ENCODE results near the gene STAMBPL1. TPM values are rescaled to one million over a fixed set of nuclear protein-coding genes. Genes with fewer than 3 reads are reported as not detected.

The STAMBPL1 gene
- polyA plus RNA-seq, 1 of the 3 experiments (the other 2 are of a cell fraction), result 25.1 TPM

DNA sequence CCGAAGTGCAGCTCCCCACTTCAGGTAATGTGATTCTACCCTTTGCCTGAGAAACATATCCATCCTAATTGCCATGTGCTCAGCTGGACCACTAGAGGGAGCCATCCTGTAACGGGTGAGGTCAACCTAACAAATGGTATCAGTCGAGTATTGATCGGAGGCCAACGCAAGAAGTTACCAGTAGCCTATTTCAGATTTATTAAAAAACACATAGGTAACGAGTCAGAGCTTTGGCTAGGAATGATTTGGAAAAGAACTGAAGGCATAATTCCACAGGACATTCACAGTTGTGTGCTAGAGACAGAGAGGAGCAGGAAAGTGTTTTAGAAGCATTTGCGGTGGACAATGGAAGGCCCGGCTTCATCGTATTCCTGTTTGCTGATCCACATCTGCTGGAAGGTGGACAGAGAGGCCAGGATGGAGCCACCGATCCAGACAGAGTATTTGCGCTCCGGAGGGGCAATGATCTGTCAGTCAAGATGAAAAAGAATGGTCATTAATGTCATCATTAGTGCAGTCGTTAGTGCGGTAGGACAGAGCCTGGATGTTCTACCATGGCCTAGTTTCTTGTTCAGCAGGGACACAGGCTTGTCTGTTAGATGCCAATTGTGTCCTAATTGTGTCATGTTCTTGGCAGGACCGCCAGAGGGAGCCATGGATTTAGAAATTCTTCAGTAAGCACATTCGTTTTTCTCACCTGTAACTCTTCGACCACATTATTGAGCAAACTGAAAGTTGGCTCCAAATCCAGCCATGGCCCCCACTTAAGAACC, 55.0 kb downstream of the STAMBPL1 start:
- Histone ChIP-seq H3K9me3 (no peaks in the 10 kb centered on the region), H3F3A (replicated peaks; ENCODE audit: insufficient read depth) (peaks cover 5% of the 10 kb centered on the region), H3K36me3 (replicated peaks in 1 of 2; ENCODE audit: control insufficient read depth in 1 of 2, insufficient read depth in 2 of 2, low read length in 1 of 2) (peaks cover 26 to 49% of the 10 kb centered on the region in 2 experiments), H3K9ac (no peak overlapping the region), H3K4me1 (ENCODE audit: control insufficient read depth in 1 of 2, insufficient read depth in 2 of 2, low read depth in 1 of 2, low read length in 1 of 2) (peaks cover 7 to 11% of the 10 kb centered on the region in 2 experiments; a peak in 2 of 4 replicates), H3K27me3 (ENCODE audit: insufficient read depth) (no peaks in the 10 kb centered on the region), H4K20me1 (ENCODE audit: insufficient read depth) (no peaks in the 10 kb centered on the region; the same call in 1 of the 2 replicates), H3K4me3 (ENCODE audit: low read depth in 2 of 2, low read length in 1 of 2) (peak overlapping the region in 1 of 2 experiments; percentile 4; a peak in 1 of 4 replicates), H3K9me2 (no peaks in the 10 kb centered on the region), H3K79me2 (ENCODE audit: insufficient read depth) (no peaks in the 10 kb centered on the region), H2AFZ (ENCODE audit: low read depth) (no peak overlapping the region), H3K4me2 (no peak overlapping the region), H3K27ac (ENCODE audit: low read depth in 2 of 2, low read length in 1 of 2) (peak overlapping the region; percentile 16 to 22; a peak in 2 of 4 replicates)
- DNase-seq, result peak; percentile 42
- 36% methylated on average over 17 of the region's 17 CpGs for WGBS (ENCODE audit: low lambda C conversion rate)
- ChIA-PET CTCF (interaction anchor here (0.5 to 11.1 kb wide), 63 partner anchors 11 to 590 kb away, joined by 3 to 425 read pairs (median 4); partner anchors contain the start of genes ANKRD22, CH25H, FAS and STAMBPL1), POLR2A (no interaction called here)
- TF ChIP-seq, protein P1, sequence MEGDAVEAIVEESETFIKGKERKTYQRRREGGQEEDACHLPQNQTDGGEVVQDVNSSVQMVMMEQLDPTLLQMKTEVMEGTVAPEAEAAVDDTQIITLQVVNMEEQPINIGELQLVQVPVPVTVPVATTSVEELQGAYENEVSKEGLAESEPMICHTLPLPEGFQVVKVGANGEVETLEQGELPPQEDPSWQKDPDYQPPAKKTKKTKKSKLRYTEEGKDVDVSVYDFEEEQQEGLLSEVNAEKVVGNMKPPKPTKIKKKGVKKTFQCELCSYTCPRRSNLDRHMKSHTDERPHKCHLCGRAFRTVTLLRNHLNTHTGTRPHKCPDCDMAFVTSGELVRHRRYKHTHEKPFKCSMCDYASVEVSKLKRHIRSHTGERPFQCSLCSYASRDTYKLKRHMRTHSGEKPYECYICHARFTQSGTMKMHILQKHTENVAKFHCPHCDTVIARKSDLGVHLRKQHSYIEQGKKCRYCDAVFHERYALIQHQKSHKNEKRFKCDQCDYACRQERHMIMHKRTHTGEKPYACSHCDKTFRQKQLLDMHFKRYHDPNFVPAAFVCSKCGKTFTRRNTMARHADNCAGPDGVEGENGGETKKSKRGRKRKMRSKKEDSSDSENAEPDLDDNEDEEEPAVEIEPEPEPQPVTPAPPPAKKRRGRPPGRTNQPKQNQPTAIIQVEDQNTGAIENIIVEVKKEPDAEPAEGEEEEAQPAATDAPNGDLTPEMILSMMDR (IDR thresholded peaks at IDR 0.05), result peak; percentile 89
- TF ChIP-seq TCF12 (IDR thresholded peaks at IDR 0.05) (peak; percentile 14; the same call in 1 of the 2 replicates), RAD21 (IDR thresholded peaks at IDR 0.05; ENCODE audit: low read length) (peak; percentile 93), NRF1 (IDR thresholded peaks at IDR 0.05; ENCODE audit: low read depth, low read length) (0 out of 2 replicates have a peak, but pooled peaks have one; percentile 13), FOXJ3 (CRISPR knock-in tag; IDR thresholded peaks at IDR 0.05) (no peak), EP300 (IDR thresholded peaks at IDR 0.05; ENCODE audit: borderline replicate concordance in 1 of 2, low read depth in 1 of 2, low read length in 1 of 2) (no peak), RCOR1 (IDR thresholded peaks at IDR 0.05; ENCODE audit: low read length) (peak; percentile 20; the same call in 1 of the 2 replicates), SMC3 (IDR thresholded peaks at IDR 0.05; ENCODE audit: low read depth, low read length) (peak; percentile 91)
- TF ChIP-seq, protein P2, sequence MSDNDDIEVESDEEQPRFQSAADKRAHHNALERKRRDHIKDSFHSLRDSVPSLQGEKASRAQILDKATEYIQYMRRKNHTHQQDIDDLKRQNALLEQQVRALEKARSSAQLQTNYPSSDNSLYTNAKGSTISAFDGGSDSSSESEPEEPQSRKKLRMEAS (IDR thresholded peaks at IDR 0.05; ENCODE audit: low read depth), result peak; percentile 65; the same call in 1 of the 2 replicates
- TF ChIP-seq, protein P3, sequence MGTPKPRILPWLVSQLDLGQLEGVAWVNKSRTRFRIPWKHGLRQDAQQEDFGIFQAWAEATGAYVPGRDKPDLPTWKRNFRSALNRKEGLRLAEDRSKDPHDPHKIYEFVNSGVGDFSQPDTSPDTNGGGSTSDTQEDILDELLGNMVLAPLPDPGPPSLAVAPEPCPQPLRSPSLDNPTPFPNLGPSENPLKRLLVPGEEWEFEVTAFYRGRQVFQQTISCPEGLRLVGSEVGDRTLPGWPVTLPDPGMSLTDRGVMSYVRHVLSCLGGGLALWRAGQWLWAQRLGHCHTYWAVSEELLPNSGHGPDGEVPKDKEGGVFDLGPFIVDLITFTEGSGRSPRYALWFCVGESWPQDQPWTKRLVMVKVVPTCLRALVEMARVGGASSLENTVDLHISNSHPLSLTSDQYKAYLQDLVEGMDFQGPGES (IDR thresholded peaks at IDR 0.05; ENCODE audit: low read depth, low read length), result no peak
- TF ChIP-seq, protein P4, sequence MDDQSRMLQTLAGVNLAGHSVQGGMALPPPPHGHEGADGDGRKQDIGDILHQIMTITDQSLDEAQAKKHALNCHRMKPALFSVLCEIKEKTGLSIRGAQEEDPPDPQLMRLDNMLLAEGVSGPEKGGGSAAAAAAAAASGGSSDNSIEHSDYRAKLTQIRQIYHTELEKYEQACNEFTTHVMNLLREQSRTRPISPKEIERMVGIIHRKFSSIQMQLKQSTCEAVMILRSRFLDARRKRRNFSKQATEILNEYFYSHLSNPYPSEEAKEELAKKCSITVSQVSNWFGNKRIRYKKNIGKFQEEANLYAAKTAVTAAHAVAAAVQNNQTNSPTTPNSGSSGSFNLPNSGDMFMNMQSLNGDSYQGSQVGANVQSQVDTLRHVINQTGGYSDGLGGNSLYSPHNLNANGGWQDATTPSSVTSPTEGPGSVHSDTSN (IDR thresholded peaks at IDR 0.05), result no peak
- TF ChIP-seq, protein P5, sequence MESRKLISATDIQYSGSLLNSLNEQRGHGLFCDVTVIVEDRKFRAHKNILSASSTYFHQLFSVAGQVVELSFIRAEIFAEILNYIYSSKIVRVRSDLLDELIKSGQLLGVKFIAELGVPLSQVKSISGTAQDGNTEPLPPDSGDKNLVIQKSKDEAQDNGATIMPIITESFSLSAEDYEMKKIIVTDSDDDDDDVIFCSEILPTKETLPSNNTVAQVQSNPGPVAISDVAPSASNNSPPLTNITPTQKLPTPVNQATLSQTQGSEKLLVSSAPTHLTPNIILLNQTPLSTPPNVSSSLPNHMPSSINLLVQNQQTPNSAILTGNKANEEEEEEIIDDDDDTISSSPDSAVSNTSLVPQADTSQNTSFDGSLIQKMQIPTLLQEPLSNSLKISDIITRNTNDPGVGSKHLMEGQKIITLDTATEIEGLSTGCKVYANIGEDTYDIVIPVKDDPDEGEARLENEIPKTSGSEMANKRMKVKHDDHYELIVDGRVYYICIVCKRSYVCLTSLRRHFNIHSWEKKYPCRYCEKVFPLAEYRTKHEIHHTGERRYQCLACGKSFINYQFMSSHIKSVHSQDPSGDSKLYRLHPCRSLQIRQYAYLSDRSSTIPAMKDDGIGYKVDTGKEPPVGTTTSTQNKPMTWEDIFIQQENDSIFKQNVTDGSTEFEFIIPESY (IDR thresholded peaks at IDR 0.05; ENCODE audit: borderline replicate concordance, low read depth), result no peak
- TF ChIP-seq, protein P6, sequence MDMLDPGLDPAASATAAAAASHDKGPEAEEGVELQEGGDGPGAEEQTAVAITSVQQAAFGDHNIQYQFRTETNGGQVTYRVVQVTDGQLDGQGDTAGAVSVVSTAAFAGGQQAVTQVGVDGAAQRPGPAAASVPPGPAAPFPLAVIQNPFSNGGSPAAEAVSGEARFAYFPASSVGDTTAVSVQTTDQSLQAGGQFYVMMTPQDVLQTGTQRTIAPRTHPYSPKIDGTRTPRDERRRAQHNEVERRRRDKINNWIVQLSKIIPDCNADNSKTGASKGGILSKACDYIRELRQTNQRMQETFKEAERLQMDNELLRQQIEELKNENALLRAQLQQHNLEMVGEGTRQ (IDR thresholded peaks at IDR 0.05; ENCODE audit: borderline replicate concordance, low read depth, low read length), result no peak

All from SK-N-SH (cell line).